Measurements from ENCODE around the gene ANKRD37.

ANKRD37 gene

GRCh38 chr4:185380320-185380719, 16.3 kb upstream of the ANKRD37 start:
- DNase-seq (ENCODE audit: low read depth) = no peak

DNA sequence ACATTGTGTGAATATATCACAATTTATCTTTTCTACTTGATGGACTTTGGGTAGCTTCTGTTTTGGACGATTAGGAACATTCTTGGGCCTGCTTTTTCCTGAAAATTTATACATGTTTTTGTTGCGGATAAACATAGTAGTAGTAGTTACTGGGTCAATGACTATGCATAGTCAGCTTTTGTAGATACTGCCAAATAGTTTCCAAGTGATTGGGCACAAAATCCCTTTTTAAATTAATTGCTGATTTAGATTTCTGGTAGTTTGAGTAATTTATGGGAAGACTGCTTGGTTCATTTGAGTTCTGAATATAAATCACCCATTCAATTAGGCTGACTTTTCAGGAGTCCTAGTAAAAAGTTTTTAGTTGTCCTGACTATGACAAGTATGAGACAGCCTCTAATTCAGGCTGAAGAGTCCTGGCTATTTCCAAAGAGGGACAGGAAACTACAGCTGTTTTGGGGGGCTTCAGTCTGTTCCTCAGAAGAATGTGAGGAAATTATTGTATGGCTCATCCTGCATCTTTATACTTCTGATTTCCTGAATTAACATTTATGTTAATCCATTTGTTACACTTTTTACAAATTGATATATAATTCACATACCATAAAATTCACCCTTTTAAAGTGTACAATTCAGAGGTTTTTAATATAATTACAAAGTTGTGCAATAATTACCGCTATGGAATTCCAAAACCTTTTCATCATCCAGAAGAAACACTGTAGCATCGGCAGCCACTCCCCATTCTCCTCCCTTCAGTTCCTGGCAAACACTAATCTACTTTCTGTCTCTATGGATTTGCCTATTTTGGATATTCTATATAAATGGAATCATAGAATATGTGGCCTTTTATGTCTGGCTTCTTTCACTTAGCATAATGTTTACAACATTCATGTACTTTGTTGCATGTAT, 15.1 kb upstream of the ANKRD37 start:
- no peak for DNase-seq (ENCODE audit: low read depth)

GRCh38 chr4:185382754-185383153, 13.9 kb upstream of the ANKRD37 start:
- DNase-seq (ENCODE audit: low read depth) = no peak

GRCh38 chr4:185383451-185383850, 13.2 kb upstream of the ANKRD37 start:
- DNase-seq (ENCODE audit: low read depth) = no peak

DNA sequence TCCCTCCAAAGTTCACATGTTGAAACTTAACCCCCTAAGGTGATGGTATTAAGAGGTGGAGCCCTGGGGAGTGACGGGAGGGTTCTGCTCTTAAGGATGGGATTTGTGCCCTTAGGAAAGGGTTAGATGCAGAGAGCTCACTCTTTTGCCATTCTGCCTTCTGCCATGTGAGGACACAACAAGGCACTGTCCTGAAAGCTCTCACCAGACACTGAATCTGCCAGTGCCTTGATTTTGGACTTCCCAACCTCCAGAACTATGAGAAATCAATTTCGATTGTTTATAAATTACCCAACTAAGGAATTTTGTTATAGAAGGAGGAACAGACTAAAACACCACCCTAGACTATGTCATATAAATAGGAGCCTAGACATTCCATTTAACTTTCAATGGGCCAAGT, 12.6 kb upstream of the ANKRD37 start:
- DNase-seq (ENCODE audit: low read depth) = no peak

- DNase-seq (ENCODE audit: low read depth) = no peak
Measured at GRCh38 chr4:185384930-185385331, 11.7 kb upstream of the ANKRD37 start.

DNA sequence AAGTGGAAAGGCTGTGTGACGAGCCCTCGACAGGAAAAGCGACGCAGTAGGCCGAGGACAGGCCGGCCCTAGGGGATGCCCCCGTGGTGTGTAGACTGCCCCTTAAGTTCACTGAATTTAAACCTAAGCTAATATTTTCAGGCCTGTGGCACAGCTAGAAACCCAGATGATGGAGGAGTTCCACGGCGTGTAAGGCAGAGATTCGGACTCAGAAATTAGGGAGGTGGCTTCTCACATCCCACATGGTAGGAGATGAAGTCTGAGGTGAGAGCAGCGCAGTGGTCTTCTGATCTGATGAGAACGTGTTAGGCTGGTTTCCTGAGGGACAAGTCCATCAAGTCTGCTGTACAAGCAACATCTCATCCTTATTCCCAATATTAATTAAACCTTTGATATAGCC, 8.7 kb upstream of the ANKRD37 start:
- no peak for DNase-seq (ENCODE audit: low read depth)

- DNase-seq (ENCODE audit: low read depth) = no peak
Measured at GRCh38 chr4:185390941-185391340, 5.7 kb upstream of the ANKRD37 start.

- no peak for DNase-seq (ENCODE audit: low read depth)
Measured at GRCh38 chr4:185392156-185392555, 4.5 kb upstream of the ANKRD37 start.

DNA sequence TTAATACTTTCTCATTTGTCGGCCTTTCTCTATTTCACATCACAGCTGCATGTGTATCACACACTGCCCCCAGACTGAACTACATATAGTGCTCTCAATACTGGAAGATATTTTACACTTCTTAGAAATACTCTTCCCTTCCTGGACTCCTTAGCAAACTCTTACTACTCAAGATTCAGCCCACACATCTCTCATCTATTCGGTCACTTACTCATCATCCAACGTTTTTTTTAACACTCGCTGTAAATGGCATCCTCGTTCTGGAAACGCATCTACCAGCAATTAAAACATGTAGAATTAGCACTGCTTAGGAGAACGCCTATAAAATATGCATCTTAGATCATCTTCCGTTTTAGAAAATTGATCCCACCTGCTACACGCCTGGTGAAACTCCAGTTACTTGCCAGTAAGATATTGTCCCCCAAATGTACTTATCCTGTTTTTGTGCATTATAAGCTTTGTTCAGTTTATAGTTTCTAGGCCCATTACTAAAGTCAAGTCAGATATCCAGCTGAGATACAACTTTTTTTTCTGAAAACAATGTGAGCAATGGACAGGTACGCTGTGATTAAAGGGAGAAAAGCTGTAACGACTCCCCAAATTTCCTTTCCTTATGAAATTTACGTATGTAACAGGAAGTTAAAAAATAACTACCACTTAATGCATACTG, 1.9 kb upstream of the ANKRD37 start:
- no peak for DNase-seq (ENCODE audit: low read depth)

DNA sequence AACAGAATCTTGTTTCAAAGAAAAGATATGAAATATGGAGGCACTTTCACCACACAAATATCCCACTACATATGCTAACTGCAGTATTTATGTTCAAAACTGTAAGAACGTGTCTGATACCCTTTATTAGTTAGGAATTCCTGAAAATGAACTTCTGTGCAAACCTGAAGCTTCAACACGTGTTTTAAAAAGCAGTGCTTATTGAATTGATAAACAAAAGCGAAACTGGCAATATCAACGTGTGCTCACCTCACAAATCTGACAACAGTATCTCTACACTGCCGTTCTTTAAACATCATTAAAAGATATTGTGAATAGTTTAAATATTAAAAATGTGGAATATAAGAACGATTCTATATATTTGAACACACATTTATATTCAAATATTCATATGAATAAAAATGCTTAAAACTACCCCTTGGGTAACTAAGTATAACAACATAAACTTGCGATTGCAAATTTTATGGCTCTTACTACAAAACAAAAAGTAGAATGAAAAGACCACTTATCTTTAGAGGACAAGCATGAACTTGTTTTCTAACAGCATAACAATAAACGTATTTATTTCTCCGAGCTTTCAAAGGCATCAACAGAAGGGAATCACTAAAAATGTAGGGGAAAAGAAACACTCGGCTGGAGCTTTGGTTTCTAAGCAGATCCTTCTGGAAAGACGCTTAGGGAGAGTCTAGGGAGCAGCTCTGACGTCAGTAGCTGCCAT, 1.2 kb upstream of the ANKRD37 start, which contains the start of gene LRP2BP:
Gene LRP2BP, minus strand, starts transcription at position 687 of the 718 bp plus-strand sequence. CDS start 17,738 bp downstream, outside the sequence.
- no peak for DNase-seq (ENCODE audit: low read depth)

DNA sequence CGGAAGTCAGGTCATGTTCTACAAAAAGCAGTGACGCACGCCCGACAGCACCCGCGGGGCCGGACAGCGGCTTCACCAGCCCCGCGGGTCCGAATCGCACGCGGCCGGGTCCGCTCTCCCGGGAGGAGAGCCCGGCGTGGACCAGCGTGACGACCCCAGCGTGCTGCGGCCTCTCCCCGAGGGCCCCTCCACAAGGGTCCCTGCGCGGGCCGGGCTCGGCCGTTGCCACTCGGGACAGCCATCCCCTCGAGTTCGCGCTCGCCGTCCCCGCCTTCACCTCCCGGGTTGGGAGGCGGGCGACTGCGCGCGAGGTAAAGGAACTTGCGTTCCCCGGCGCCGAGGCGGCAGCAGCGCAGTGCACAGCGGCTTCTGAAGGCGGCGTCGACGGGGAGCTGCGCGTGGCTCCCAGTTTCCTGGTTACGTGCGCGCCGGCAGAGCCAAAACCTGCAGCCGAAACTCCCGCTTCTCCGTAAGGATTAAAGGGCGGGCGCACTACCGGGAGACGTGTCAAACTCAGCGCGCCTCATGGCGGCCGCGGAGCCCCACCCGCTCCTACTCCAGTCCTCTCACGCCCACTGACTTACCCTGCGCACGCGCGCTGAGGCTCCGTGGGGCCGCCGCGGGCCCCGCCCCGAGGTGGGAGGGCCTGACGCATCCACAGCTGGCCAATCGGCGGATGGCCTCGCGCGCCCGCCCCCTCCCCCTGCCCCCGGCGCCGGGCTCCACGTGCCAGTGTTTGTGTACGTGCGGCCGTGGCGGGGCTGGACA, 501 bp upstream of the ANKRD37 start:
- peak; percentile 95 for DNase-seq (ENCODE audit: low read depth)

GRCh38 chr4:185398618-185399017, 2.0 kb downstream of the ANKRD37 start:
- DNase-seq (ENCODE audit: low read depth) = no peak

GRCh38 chr4:185399466-185399865, 2.8 kb downstream of the ANKRD37 start:
- DNase-seq (ENCODE audit: low read depth) = no peak

DNA sequence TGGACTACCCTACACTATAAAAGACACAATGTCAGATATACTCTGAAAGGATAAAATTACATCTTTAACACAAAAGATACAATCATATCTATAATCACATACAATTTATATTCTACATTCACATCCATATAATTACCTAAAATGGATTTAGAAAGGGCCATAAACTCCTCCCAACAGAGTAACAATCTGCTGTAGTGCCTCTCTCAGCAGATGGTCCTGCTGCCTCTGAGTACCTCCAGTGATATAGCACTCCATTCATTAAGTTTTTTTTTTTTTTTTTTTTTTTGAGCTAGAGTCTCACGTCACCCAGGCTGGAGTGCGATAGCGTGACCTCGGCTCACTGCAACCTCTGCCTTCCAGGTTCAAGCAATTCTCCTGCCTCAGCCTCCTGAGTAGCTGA, 7.4 kb downstream of the ANKRD37 start:
- no peak for DNase-seq (ENCODE audit: low read depth)

DNA sequence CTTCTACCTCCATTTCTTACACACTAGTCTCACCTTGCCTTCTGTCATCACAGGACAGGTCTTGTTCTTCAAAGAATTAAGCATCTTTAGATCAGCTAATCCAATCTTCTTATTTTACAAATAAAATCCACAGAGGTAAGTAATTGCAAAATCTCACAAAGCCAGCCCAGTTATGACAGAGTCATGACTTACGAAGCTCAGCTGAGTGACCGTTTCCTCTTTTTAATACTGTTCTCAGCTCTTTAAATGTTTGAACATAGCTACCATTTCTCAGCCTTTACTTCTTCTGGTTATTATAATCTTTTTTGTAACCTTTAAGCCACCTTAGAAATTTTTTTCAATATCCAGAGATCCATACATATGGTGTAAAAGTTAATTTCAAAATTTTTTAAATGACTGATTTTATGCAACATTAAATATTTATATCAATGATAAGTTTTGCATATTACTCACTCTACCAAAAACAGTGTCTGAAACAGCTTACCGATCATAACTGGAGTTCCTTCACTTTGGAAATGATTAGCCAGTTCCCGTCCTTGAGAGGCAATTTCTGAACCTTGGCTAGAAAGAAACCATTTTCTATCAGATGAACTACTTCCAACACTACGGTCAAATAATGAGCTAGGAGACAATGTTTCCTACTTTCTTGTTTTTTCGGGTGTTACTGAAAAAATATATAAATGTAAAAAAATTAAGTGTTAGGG, 8.8 kb downstream of the ANKRD37 start:
- DNase-seq (ENCODE audit: low read depth) = no peak

DNA sequence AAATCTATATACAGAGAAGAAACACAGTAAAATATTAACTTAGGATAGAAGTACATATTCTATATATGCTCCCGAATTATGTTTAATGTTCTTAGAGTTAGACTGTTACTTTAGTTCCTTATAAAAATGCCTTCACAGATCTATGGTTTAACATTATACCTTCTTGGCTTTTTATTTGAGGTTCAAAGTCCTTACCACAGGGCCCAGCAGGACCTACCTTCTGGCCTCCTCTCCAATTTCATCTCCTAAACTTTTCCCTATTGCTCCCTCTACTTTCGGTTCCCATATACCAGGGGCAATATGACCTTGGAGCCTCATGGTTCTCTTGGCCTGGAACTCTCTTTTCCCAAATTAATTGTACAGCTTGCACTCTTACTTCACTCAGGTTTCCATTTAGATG, 11.8 kb downstream of the ANKRD37 start:
- no peak for DNase-seq (ENCODE audit: low read depth)

GRCh38 chr4:185411849-185412248, 15.2 kb downstream of the ANKRD37 start:
- no peak for DNase-seq (ENCODE audit: low read depth)

DNA sequence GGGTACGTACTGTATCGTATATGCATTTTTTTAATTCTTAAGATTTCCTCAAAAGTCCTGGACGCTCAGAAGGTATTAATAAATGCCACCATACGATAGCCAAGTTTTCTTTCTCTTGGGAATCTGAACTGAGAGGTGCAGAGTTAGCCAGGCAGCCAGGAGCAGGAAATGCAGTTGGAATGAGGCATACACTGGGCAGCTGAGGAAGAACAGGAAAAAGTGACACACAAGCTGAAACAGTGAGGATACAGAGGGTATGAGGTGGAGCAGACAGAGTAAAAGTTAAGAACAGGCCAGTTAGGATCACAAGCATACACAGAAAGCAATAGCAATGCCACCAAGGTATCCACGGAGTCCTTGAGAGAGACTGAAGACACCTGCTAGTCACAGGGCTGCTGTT, 15.8 kb downstream of the ANKRD37 start:
- DNase-seq (ENCODE audit: low read depth) = no peak

GRCh38 chr4:185416955-185417354, 20.3 kb downstream of the ANKRD37 start:
- DNase-seq (ENCODE audit: low read depth) = no peak
